IMR-90 (cell line): Measurements from ENCODE around the gene GSTK1. TPM values are rescaled to one million over a fixed set of nuclear protein-coding genes. Genes with fewer than 3 reads are reported as not detected.

Experiments used
- ATAC-seq: fragments of 200-7000 bp; cut with Tn5 transposase; 2 replicates; pipeline ENCODE4 v1.9.1; 2020; ENCODE audit warnings: low read depth, mild to moderate bottlenecking, moderate library complexity
- BruUV-seq: library from RNA; stranded (reverse); fragments of 400-500 nt; replicated peaks from 2 replicates; lab custom pipeline; 2021; lab: Mats Ljungman, UMichigan
- CTCF ChIA-PET: fragments of 300-600 bp; formaldehyde crosslinking; extraction: SDS; loops from one replicate; lab custom pipeline; 2021; ENCODE audit warnings: antibody characterized with exemption; lab: Yijun Ruan, JAX
- POLR2A ChIA-PET: fragments of 300-600 bp; sonication (Branson Sonifier 250); formaldehyde crosslinking; loops from one replicate; lab custom pipeline; 2022; ENCODE audit warnings: antibody characterized with exemption; ENCODE audit not compliant: unreplicated experiment; lab: Charles Lee
- DNase-seq: peaks from one replicate; pipeline ENCODE4 v3.0.0; 2013
- H2AFZ ChIP-seq: replicated peaks from 2 replicates; pipeline ENCODE3; 2013; ENCODE audit warnings: low read length, mild to moderate bottlenecking; ENCODE audit not compliant: poor library complexity
- H2AK5ac ChIP-seq: 2 replicates; pipeline ENCODE4 v1.6.1; 2013; ENCODE audit warnings: low read depth, low read length, inconsistent platforms
- H2AK9ac ChIP-seq: replicated peaks from 2 replicates; pipeline ENCODE3; 2013; ENCODE audit warnings: mild to moderate bottlenecking, low read depth, low read length, moderate library complexity; ENCODE audit not compliant: poor library complexity
- H2BK120ac ChIP-seq: 2 replicates; pipeline ENCODE4 v1.6.1; 2013; ENCODE audit warnings: low read depth, low read length, inconsistent platforms
- H2BK15ac ChIP-seq: 3 replicates; pipeline ENCODE4 v1.6.1; 2013; ENCODE audit warnings: low read depth, low read length, inconsistent platforms
- H2BK20ac ChIP-seq: 2 replicates; pipeline ENCODE4 v1.6.1; 2013; ENCODE audit warnings: low read depth, mild to moderate bottlenecking, inconsistent platforms, low read length, moderate library complexity
- H2BK5ac ChIP-seq: 2 replicates; pipeline ENCODE4 v1.6.1; 2013; ENCODE audit warnings: mild to moderate bottlenecking, low read depth, low read length, inconsistent platforms; ENCODE audit not compliant: poor library complexity, severe bottlenecking
- H3K14ac ChIP-seq: replicated peaks from 2 replicates; pipeline ENCODE4 v1.6.1; 2013; ENCODE audit warnings: low read depth, low read length, inconsistent platforms
- H3K18ac ChIP-seq: 2 replicates; pipeline ENCODE4 v1.6.1; 2013; ENCODE audit warnings: low read depth, low read length, control low read depth
- H3K23ac ChIP-seq: 2 replicates; pipeline ENCODE4 v1.6.1; 2013; ENCODE audit warnings: low read depth, low read length, inconsistent platforms
- H3K27ac ChIP-seq: 2 replicates; pipeline ENCODE4 v1.5.1; 2013; ENCODE audit warnings: mild to moderate bottlenecking, control low read depth, low read length; ENCODE audit not compliant: insufficient read depth
- H3K27me3 ChIP-seq: 2 replicates; pipeline ENCODE4 v1.6.1; 2013; ENCODE audit warnings: low read length; ENCODE audit not compliant: control insufficient read depth, insufficient read depth
- H3K36me3 ChIP-seq: 2 replicates; pipeline ENCODE4 v1.6.1; 2013; ENCODE audit warnings: low read length, mixed read lengths; ENCODE audit not compliant: control insufficient read depth, insufficient read depth
- H3K4ac ChIP-seq: 2 replicates; pipeline ENCODE4 v1.6.1; 2013; ENCODE audit warnings: low read depth, low read length, inconsistent platforms
- H3K4me1 ChIP-seq: 2 replicates; pipeline ENCODE4 v1.6.1; 2013; ENCODE audit warnings: low read length, mixed read lengths; ENCODE audit not compliant: control insufficient read depth, insufficient read depth
- H3K4me2 ChIP-seq: 2 replicates; pipeline ENCODE4 v1.6.1; 2013; ENCODE audit warnings: low read depth, mild to moderate bottlenecking, control low read depth, low read length, moderate library complexity
- H3K4me3 ChIP-seq: 2 replicates; pipeline ENCODE4 v1.5.1; 2013; ENCODE audit warnings: low read depth, mild to moderate bottlenecking, control low read depth, low read length, moderate library complexity; ENCODE audit not compliant: insufficient read depth
- H3K56ac ChIP-seq: 2 replicates; pipeline ENCODE4 v1.6.1; 2013; ENCODE audit warnings: low read length, inconsistent platforms; ENCODE audit not compliant: insufficient read depth; ENCODE audit errors: extremely low read depth
- H3K79me1 ChIP-seq, 2 experiments: 2 replicates each; pipeline ENCODE4 v1.6.1; 2013; ENCODE audit warnings: low read length in 2 of 2, inconsistent platforms in 1 of 2, low read depth in 1 of 2
- H3K9ac ChIP-seq: 2 replicates; pipeline ENCODE4 v1.6.1; 2013; ENCODE audit warnings: low read depth, low read length, control low read depth
- H3K9me1 ChIP-seq: 2 replicates; pipeline ENCODE4 v1.6.1; 2013; ENCODE audit warnings: low read length, inconsistent platforms; ENCODE audit not compliant: insufficient read depth
- H3K9me3 ChIP-seq: 2 replicates; pipeline ENCODE4 v1.6.1; 2013; ENCODE audit warnings: low read length; ENCODE audit not compliant: control insufficient read depth, insufficient read depth
- H4K20me1 ChIP-seq: 2 replicates; pipeline ENCODE4 v1.6.1; 2013; ENCODE audit warnings: low read length, inconsistent platforms; ENCODE audit not compliant: insufficient read depth
- H4K5ac ChIP-seq: 2 replicates; pipeline ENCODE4 v1.6.1; 2013; ENCODE audit warnings: mild to moderate bottlenecking, low read depth, low read length, control low read depth
- H4K8ac ChIP-seq, 2 experiments: 2 replicates each; pipeline ENCODE4 v1.6.1; 2013; ENCODE audit warnings: low read depth in 2 of 2, low read length in 2 of 2, control low read depth in 1 of 2, inconsistent platforms in 1 of 2
- H4K91ac ChIP-seq: 2 replicates; pipeline ENCODE4 v1.6.1; 2013; ENCODE audit warnings: low read depth, low read length, inconsistent platforms; ENCODE audit not compliant: insufficient read depth
- FOS ChIP-seq: fragments of 150-350 bp; IDR thresholded peaks from 2 replicates; pipeline ENCODE4 v1.6.1; 2016; ENCODE audit warnings: low read depth, low read length
- MAZ ChIP-seq: IDR thresholded peaks from 2 replicates; pipeline ENCODE4 v1.6.1; 2012; ENCODE audit warnings: low read depth, mild to moderate bottlenecking, low read length, improper control_type of control experiment, moderate library complexity, borderline replicate concordance
- MXI1 ChIP-seq: IDR thresholded peaks from 2 replicates; pipeline ENCODE4 v1.6.1; 2012; ENCODE audit warnings: low read depth, mild to moderate bottlenecking, low read length, moderate library complexity, borderline replicate concordance
- RAD21 ChIP-seq: IDR thresholded peaks from 2 replicates; pipeline ENCODE4 v1.6.1; 2012; ENCODE audit warnings: low read length, improper control_type of control experiment
- RCOR1 ChIP-seq: IDR thresholded peaks from 2 replicates; pipeline ENCODE4 v1.6.1; 2012; ENCODE audit warnings: mild to moderate bottlenecking, low read length, improper control_type of control experiment; ENCODE audit not compliant: insufficient replicate concordance
- RFX5 ChIP-seq: IDR thresholded peaks from 2 replicates; pipeline ENCODE4 v1.8.0; 2012; ENCODE audit warnings: low read depth, mild to moderate bottlenecking, low read length, moderate library complexity
- WGBS, 2 experiments: methylation state at CpG; one replicate each; pipeline versions ENCODE4 v1.1.5 to v1.1.7; 2013; ENCODE audit warnings: missing lambda C conversion rate in 2 of 2; ENCODE audit not compliant: insufficient read length in 1 of 2; ENCODE audit errors: extremely low coverage in 2 of 2; 5-methylcytosine and 5-hydroxymethylcytosine counted together
- dilution Hi-C: fragments of 300-500 bp; cut with HindIII; formaldehyde crosslinking; loops from one replicate; pipeline ENCODE4 v1.14.3; 2018; ENCODE audit warnings: low sequenced_read_pairs; ENCODE audit not compliant: unreplicated experiment
- in situ Hi-C: fragments of 300-500 bp; cut with MboI; formaldehyde crosslinking; loops from 3 replicates; pipeline ENCODE4 v1.14.3; 2019; ENCODE audit warnings: low sequenced_read_pairs, inconsistent platforms, mixed read lengths
- intact Hi-C: fragments of 100-400 bp; cut with micrococcal nuclease; formaldehyde crosslinking; loops from 2 replicates; pipeline ENCODE4 v1.10.0; 2022
- polyA plus RNA-seq, 3 experiments: library from polyadenylated mRNA; depleted of rRNA; stranded (reverse); fragments of >200 nt; gene quantifications; 2 replicates each; pipeline ENCODE4 v1.2.3, GENCODE V29; 2012; ENCODE audit warnings: low replicate concordance in 1 of 3
- total RNA-seq: library from RNA; depleted of rRNA; stranded (reverse); fragments of >200 nt; gene quantifications from 2 replicates; pipeline ENCODE4 v1.2.3, GENCODE V29; 2012
- TF ChIP-seq, protein P1 (sequence below): conservative IDR thresholded peaks from 2 replicates; pipeline ENCODE4 v1.5.1; 2012; ENCODE audit warnings: mild to moderate bottlenecking, low read depth, low read length, improper control_type of control experiment

The GSTK1 gene
- total and polyA plus RNA-seq, 2 of the 4 experiments (the other 2 are of a cell fraction) = 64.9 to 111 TPM

DNA sequence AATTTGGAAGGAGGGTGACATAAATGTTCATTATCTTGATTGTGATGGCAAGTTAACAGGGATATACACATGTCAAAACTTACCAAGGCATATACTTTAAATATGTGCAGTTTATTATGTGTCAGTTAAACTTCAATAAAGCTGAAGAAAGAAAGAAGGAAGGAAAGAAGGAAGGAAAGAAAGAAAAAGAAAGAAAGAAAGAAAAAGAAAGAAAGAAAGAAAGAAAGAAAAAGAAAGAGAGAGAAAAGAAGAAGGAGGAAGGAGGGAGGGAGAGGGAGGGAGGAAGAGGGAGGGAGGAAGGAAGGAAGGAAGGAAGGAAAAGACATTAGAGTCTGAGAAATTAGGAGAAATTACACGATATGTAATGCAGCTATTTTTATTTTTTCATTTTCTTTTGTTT lies 15.9 kb upstream of the GSTK1 start:
- H3K79me1 ChIP-seq = no peaks in the 10 kb centered on the region
- no peak overlapping the region for H3K14ac ChIP-seq
- no peak overlapping the region for H3K27ac ChIP-seq
- BruUV-seq = no TSS peak
- no peak overlapping the region for H4K5ac ChIP-seq
- H2BK15ac ChIP-seq = no peak overlapping the region
- no peak overlapping the region for H3K56ac ChIP-seq
- dilution Hi-C loops (no loop called here), in situ Hi-C loops (no loop called here), intact Hi-C loops (no loop called here)
- no peak overlapping the region for H4K91ac ChIP-seq
- DNase-seq (no peak), ATAC-seq (no peak)
- no peak overlapping the region for H3K4me3 ChIP-seq
- no peak overlapping the region for H4K8ac ChIP-seq
- H3K9ac ChIP-seq = no peak overlapping the region
- no peak overlapping the region for H2BK5ac ChIP-seq
- H2BK20ac ChIP-seq = no peak overlapping the region
- ChIA-PET CTCF (no interaction called here), POLR2A (no interaction called here)
- no peak overlapping the region for H2AK5ac ChIP-seq
- H3K23ac ChIP-seq = no peak overlapping the region
- H3K4me2 ChIP-seq = no peak overlapping the region
- TF ChIP-seq RAD21 (no peak), RFX5 (no peak), RCOR1 (no peak), MXI1 (no peak), FOS (no peak), MAZ (no peak)
- TF ChIP-seq, protein P1, sequence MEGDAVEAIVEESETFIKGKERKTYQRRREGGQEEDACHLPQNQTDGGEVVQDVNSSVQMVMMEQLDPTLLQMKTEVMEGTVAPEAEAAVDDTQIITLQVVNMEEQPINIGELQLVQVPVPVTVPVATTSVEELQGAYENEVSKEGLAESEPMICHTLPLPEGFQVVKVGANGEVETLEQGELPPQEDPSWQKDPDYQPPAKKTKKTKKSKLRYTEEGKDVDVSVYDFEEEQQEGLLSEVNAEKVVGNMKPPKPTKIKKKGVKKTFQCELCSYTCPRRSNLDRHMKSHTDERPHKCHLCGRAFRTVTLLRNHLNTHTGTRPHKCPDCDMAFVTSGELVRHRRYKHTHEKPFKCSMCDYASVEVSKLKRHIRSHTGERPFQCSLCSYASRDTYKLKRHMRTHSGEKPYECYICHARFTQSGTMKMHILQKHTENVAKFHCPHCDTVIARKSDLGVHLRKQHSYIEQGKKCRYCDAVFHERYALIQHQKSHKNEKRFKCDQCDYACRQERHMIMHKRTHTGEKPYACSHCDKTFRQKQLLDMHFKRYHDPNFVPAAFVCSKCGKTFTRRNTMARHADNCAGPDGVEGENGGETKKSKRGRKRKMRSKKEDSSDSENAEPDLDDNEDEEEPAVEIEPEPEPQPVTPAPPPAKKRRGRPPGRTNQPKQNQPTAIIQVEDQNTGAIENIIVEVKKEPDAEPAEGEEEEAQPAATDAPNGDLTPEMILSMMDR = no peak
- H2BK120ac ChIP-seq = no peak overlapping the region
- H3K18ac ChIP-seq = no peak overlapping the region
- H2AFZ ChIP-seq = no peak overlapping the region
- H3K36me3 ChIP-seq = no peaks in the 10 kb centered on the region
- H3K9me3 ChIP-seq = no peaks in the 10 kb centered on the region
- peaks cover 12% of the 10 kb centered on the region for H3K27me3 ChIP-seq
- H3K4me1 ChIP-seq = no peaks in the 10 kb centered on the region
- no peak overlapping the region for H3K4ac ChIP-seq
- no peak overlapping the region for H2AK9ac ChIP-seq
- H4K20me1 ChIP-seq = no peaks in the 10 kb centered on the region
- no CpG with 5 or more reads among the region's 1 CpG for WGBS, 2 experiments
- no peaks in the 10 kb centered on the region for H3K9me1 ChIP-seq
